ENCODE data around the gene EPB41. TPM values are rescaled to one million over a fixed set of nuclear protein-coding genes. Genes with fewer than 3 reads are reported as not detected.
A peak's percentile ranks its signal among the peaks of the same experiment; 100 is the strongest.
"Not testable (repeated sequence)": the region's sequence is repeated elsewhere in the genome, so short reads cannot be mapped to it uniquely, and the experiment has no call there.

Gene EPB41
- total RNA-seq, 5 donors from 2014 or later (not counting 1 experiment from before 2014, with no cell fraction given), result 199 to 257 (median 241) TPM

- Histone ChIP-seq H3K4me1 (ENCODE audit: control insufficient read depth in 1 of 2, extremely low read depth in 1 of 2, insufficient read depth in 2 of 2, low read length in 2 of 2) (no peaks in the 10 kb centered on the region), H3K4me3 (ENCODE audit: control insufficient read depth in 1 of 2, extremely low read depth in 1 of 2, low read length in 1 of 2) (no peak overlapping the region), H3K9me3 (no peaks in the 10 kb centered on the region), H3K36me3 (ENCODE audit: control insufficient read depth in 2 of 2, extremely low read depth in 1 of 2, insufficient read depth in 1 of 2, low read length in 1 of 2) (peaks cover 10 to 74% of the 10 kb centered on the region in 2 donors), H3K27ac (ENCODE audit: low read length) (no peak overlapping the region), H3K27me3 (replicated peaks in 1 of 2; ENCODE audit: control insufficient read depth in 2 of 2, extremely low read depth in 1 of 2, insufficient read depth in 2 of 2, low read length in 1 of 2) (no peaks in the 10 kb centered on the region)
- Mint-ChIP-seq H3K4me1 (peaks cover 0 to 4% (median 0%) of the 10 kb centered on the region in 3 donors), H3K27ac (no peak overlapping the region), H3K36me3 (peaks cover 46% of the 10 kb centered on the region), H3K4me3 (no peak overlapping the region), H3K27me3 (no peaks in the 10 kb centered on the region), H3K9me3 (no peaks in the 10 kb centered on the region)
- ChIA-PET CTCF (interaction anchor here (0.5 to 5.1 kb wide), 10 partner anchors 13 to 380 kb away, joined by 3 to 92 read pairs (median 4); partner anchors contain the start of gene YTHDF2 (in 1 of the 2)), POLR2A (interaction anchor here (0.5 to 0.6 kb wide), 3 partner anchors 35 to 251 kb away, joined by 4 to 6 read pairs (median 5); no protein-coding TSS in a partner anchor)
- WGBS (ENCODE audit: insufficient coverage), result 100% methylated on average over 2 of the region's 4 CpGs
- DNase-seq (no peak), ATAC-seq (replicated peaks in 1 of 4) (no peak)
Observed at GRCh38 chr1:29032841-29033240, 118.5 kb downstream of the EPB41 start.

DNA sequence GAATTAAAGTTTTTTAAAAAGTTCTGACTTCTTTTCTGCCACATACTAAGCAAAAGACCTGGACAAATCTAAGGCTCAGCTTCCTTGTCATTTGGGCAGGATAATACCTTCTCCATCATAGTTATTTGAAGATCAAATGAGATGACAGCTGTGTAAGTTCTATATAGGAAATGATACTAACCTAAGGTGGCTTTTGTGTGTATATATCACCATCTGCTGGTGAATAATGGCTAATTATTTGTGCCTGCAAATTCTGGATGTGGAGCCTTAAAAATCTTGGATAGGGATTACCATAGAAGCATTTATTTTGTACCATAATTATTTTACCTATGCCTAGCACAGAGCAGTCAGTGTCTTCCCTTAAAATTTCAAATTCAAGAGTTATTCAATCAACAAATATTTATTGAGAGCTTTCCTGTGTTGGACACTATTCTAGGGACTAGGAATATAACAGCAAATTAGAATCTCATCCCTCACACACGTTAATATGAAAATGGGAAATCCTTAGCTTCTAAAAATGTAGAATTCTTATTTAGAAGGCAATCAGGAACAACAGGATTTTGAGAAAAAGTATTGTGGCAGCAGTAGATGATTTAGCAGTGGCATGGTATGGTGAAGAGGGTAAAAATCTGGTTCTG, 119.6 kb downstream of the EPB41 start:
- peaks cover 43% of the 10 kb centered on the region for H3K36me3 Mint-ChIP-seq
- POLR2A ChIA-PET, result interaction anchor here in 1 of 2 donors (0.6 to 0.7 kb wide), 2 partner anchors 9 to 247 kb away, joined by 3 to 5 read pairs; no protein-coding TSS in a partner anchor
- peak in 2 of 35 experiments; percentile 10 to 63 for DNase-seq

DNA sequence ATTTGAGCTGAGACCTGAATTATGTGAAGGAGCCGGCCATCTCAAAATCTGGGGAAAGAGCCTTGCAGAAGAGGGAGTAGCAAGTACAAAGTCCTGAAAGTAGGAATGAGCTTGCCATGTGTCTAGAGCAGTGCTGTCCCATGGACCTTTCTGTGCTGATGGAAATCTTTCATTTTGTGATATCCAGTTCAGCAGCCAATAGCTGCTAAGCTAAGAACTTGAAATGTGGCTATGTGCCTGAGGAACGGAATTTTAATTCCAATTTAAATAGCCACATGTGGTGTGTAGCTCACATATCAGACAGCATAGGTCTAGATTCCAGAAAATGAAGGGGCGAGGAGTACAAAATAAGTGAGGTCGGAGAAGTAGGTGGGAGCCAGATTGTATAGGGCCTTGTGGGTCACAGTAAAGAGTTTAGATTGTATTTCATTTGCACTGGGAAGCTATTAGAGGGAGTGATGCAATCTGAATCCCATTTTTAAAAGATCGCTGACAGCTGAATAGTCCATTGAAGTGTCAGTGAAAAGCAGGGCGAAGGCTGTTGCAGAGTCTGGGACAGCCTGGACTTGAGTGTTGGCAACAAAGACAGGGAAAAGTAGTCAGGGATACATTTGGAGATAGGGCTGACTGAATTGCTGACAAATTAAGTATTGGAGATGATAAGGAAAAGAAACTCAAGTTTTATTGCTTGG, 129.1 kb downstream of the EPB41 start:
- no peaks in the 10 kb centered on the region for H3K4me1 ChIP-seq (ENCODE audit: control insufficient read depth in 1 of 2, extremely low read depth in 1 of 2, insufficient read depth in 2 of 2, low read length in 2 of 2)
- no peaks in the 10 kb centered on the region for H3K27me3 ChIP-seq (replicated peaks in 1 of 2; ENCODE audit: control insufficient read depth in 2 of 2, extremely low read depth in 1 of 2, insufficient read depth in 2 of 2, low read length in 1 of 2)
- no peaks in the 10 kb centered on the region for H3K4me1 Mint-ChIP-seq
- peaks cover 41% of the 10 kb centered on the region for H3K36me3 Mint-ChIP-seq
- POLR2A ChIA-PET, result interaction anchor here (0.6 to 0.7 kb wide), 2 partner anchors 9 to 478 kb away, joined by 3 to 6 read pairs; no protein-coding TSS in a partner anchor
- DNase-seq (no peak), ATAC-seq (replicated peaks in 1 of 4) (no peak)
- WGBS (ENCODE audit: insufficient coverage), result 95% methylated on average over 4 of the region's 6 CpGs
- no peaks in the 10 kb centered on the region for H3K9me3 Mint-ChIP-seq
- no peaks in the 10 kb centered on the region for H3K9me3 ChIP-seq
- CTCF ChIA-PET, result interaction anchor here in 1 of 2 donors (0.6 kb wide), 1 partner anchor 1062 kb away, joined by 7 read pairs; no protein-coding TSS in a partner anchor
- no peak overlapping the region for H3K27ac Mint-ChIP-seq
- no peak overlapping the region for H3K4me3 Mint-ChIP-seq
- H3K36me3 ChIP-seq (ENCODE audit: control insufficient read depth in 2 of 2, extremely low read depth in 1 of 2, insufficient read depth in 1 of 2, low read length in 1 of 2), result peaks cover 16 to 62% of the 10 kb centered on the region in 2 donors
- no peak overlapping the region for H3K27ac ChIP-seq (ENCODE audit: low read length)
- H3K27me3 Mint-ChIP-seq, result no peaks in the 10 kb centered on the region
- H3K4me3 ChIP-seq (ENCODE audit: control insufficient read depth in 1 of 2, extremely low read depth in 1 of 2, low read length in 1 of 2), result no peak overlapping the region

More for the DNA sequence above, 119.6 kb downstream of the EPB41 start:
- Histone ChIP-seq H3K27ac (ENCODE audit: low read length) (no peak overlapping the region), H3K36me3 (ENCODE audit: control insufficient read depth in 2 of 2, extremely low read depth in 1 of 2, insufficient read depth in 1 of 2, low read length in 1 of 2) (peaks cover 10 to 72% of the 10 kb centered on the region in 2 donors), H3K4me1 (ENCODE audit: control insufficient read depth in 1 of 2, extremely low read depth in 1 of 2, insufficient read depth in 2 of 2, low read length in 2 of 2) (no peaks in the 10 kb centered on the region), H3K4me3 (ENCODE audit: control insufficient read depth in 1 of 2, extremely low read depth in 1 of 2, low read length in 1 of 2) (no peak overlapping the region), H3K9me3 (no peaks in the 10 kb centered on the region), H3K27me3 (replicated peaks in 1 of 2; ENCODE audit: control insufficient read depth in 2 of 2, extremely low read depth in 1 of 2, insufficient read depth in 2 of 2, low read length in 1 of 2) (no peaks in the 10 kb centered on the region)
- H3K27me3 Mint-ChIP-seq, result no peaks in the 10 kb centered on the region
- H3K27ac Mint-ChIP-seq, result no peak overlapping the region
- H3K4me3 Mint-ChIP-seq, result no peak overlapping the region
- H3K9me3 Mint-ChIP-seq, result no peaks in the 10 kb centered on the region
- H3K4me1 Mint-ChIP-seq, result peaks cover 0 to 4% (median 0%) of the 10 kb centered on the region in 3 donors
- WGBS (ENCODE audit: insufficient coverage), result no CpG with 5 or more reads among the region's 1 CpG
- peak in 3 of 4 experiments; percentile 41 to 57 (median 44) for ATAC-seq (replicated peaks in 1 of 4)
- CTCF ChIA-PET, result interaction anchor here (0.5 to 5.1 kb wide), 16 partner anchors 9 to 1024 kb away, joined by 3 to 92 read pairs (median 4); partner anchors contain the start of gene SRSF4 (in 1 of the 2)

DNA sequence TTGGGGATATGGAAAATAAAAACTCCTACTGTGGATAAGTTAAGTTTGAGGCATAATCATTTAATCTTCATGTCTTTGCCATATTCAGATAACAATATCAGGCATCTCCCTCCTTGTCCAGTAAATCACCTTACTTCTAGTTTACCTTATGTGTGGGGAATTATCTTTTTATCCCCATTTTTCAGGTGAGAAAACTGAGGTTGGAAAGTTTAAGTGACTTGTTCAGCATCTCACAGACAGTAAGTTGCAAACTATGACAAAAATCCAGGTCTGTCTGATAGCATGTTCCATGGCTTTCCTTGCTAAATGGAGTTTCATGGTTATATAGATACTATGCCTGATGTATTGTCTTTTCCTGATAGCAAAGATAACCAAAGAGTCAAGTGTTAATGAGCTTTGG, 129.6 kb downstream of the EPB41 start:
- Mint-ChIP-seq H3K4me1 (peaks cover 0 to 1% (median 0%) of the 10 kb centered on the region in 3 donors), H3K9me3 (no peaks in the 10 kb centered on the region), H3K27me3 (no peaks in the 10 kb centered on the region), H3K27ac (no peak overlapping the region), H3K36me3 (peaks cover 40% of the 10 kb centered on the region), H3K4me3 (no peak overlapping the region)
- CTCF ChIA-PET, result interaction anchor here in 1 of 2 donors (0.6 kb wide), 1 partner anchor 1062 kb away, joined by 7 read pairs; no protein-coding TSS in a partner anchor
- H3K36me3 ChIP-seq (ENCODE audit: control insufficient read depth in 2 of 2, extremely low read depth in 1 of 2, insufficient read depth in 1 of 2, low read length in 1 of 2), result peaks cover 16 to 64% of the 10 kb centered on the region in 2 donors
- ATAC-seq (replicated peaks in 1 of 4) (no peak), DNase-seq (no peak)
- POLR2A ChIA-PET, result interaction anchor here in 1 of 2 donors (0.5 kb wide), 1 partner anchor 59 kb away, joined by 3 read pairs; no protein-coding TSS in a partner anchor
- no peaks in the 10 kb centered on the region for H3K27me3 ChIP-seq (replicated peaks in 1 of 2; ENCODE audit: control insufficient read depth in 2 of 2, extremely low read depth in 1 of 2, insufficient read depth in 2 of 2, low read length in 1 of 2)
- H3K9me3 ChIP-seq, result no peaks in the 10 kb centered on the region
- H3K27ac ChIP-seq (ENCODE audit: low read length), result no peak overlapping the region
- no peaks in the 10 kb centered on the region for H3K4me1 ChIP-seq (ENCODE audit: control insufficient read depth in 1 of 2, extremely low read depth in 1 of 2, insufficient read depth in 2 of 2, low read length in 2 of 2)
- H3K4me3 ChIP-seq (ENCODE audit: control insufficient read depth in 1 of 2, extremely low read depth in 1 of 2, low read length in 1 of 2), result no peak overlapping the region

DNA sequence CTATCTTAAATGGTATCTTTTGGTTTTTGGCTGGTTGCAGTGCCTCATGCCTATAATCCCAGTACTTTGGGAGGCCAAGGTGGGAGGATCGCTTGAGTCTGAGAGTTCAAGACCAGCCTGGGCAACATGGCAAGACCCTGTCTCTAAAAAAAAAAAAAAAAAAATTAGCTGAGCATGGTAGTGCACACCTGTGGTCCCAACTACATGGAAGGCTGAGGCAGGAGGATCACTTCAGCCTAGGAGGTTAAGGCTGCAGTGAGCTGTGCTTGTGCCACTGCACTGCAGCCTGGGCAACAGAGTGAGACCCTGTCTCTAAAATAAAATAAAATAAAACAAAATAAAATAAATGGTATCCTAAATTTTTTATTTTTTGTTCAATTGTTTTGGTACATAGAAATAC, 131.3 kb downstream of the EPB41 start:
- H3K4me3 ChIP-seq (ENCODE audit: control insufficient read depth in 1 of 2, extremely low read depth in 1 of 2, low read length in 1 of 2); DNase-seq; H3K4me3 Mint-ChIP-seq; H3K27ac Mint-ChIP-seq; POLR2A ChIA-PET; H3K27me3 Mint-ChIP-seq; H3K27me3 ChIP-seq (replicated peaks in 1 of 2; ENCODE audit: control insufficient read depth in 2 of 2, extremely low read depth in 1 of 2, insufficient read depth in 2 of 2, low read length in 1 of 2); ATAC-seq (replicated peaks in 1 of 4); H3K9me3 ChIP-seq; H3K4me1 Mint-ChIP-seq; H3K9me3 Mint-ChIP-seq; CTCF ChIA-PET; H3K4me1 ChIP-seq (ENCODE audit: control insufficient read depth in 1 of 2, extremely low read depth in 1 of 2, insufficient read depth in 2 of 2, low read length in 2 of 2); H3K27ac ChIP-seq (ENCODE audit: low read length): not testable (repeated sequence)
- WGBS (ENCODE audit: insufficient coverage), result 100% methylated on average over 1 of the region's 1 CpG
- H3K36me3 ChIP-seq (ENCODE audit: control insufficient read depth in 2 of 2, extremely low read depth in 1 of 2, insufficient read depth in 1 of 2, low read length in 1 of 2), result peaks cover 2 to 57% of the 10 kb centered on the region in 2 donors
- H3K36me3 Mint-ChIP-seq, result peaks cover 40% of the 10 kb centered on the region

DNA sequence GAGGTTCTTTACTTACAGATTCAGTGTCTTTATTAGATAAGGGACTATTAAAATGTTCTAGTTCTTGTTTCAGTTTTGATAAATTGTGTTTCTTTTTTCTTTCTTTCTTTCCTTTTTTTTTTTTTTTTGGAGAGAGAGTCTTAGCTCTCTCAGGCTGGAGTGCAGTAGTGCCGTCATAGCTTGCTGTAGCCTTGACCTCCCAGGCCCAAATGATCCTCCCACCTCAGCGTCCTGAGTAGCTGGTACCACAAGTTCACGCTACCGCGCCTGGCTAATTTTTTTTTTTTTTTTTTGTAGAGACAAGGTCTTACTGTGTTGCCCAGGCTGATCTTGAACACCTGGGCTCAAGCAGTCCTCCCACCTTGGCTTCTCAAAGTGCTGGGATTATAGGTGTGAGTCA, 132.8 kb downstream of the EPB41 start:
- Histone ChIP-seq H3K27me3 (replicated peaks in 1 of 2; ENCODE audit: control insufficient read depth in 2 of 2, extremely low read depth in 1 of 2, insufficient read depth in 2 of 2, low read length in 1 of 2) (no peaks in the 10 kb centered on the region), H3K9me3 (no peaks in the 10 kb centered on the region), H3K27ac (ENCODE audit: low read length) (no peak overlapping the region), H3K4me1 (ENCODE audit: control insufficient read depth in 1 of 2, extremely low read depth in 1 of 2, insufficient read depth in 2 of 2, low read length in 2 of 2) (no peaks in the 10 kb centered on the region), H3K4me3 (ENCODE audit: control insufficient read depth in 1 of 2, extremely low read depth in 1 of 2, low read length in 1 of 2) (no peak overlapping the region), H3K36me3 (ENCODE audit: control insufficient read depth in 2 of 2, extremely low read depth in 1 of 2, insufficient read depth in 1 of 2, low read length in 1 of 2) (peaks cover 0 to 45% of the 10 kb centered on the region in 2 donors)
- DNase-seq, result no peak
- Mint-ChIP-seq H3K36me3 (peaks cover 32% of the 10 kb centered on the region), H3K27ac (no peak overlapping the region), H3K4me3 (no peak overlapping the region), H3K27me3 (no peaks in the 10 kb centered on the region), H3K9me3 (no peaks in the 10 kb centered on the region), H3K4me1 (peaks cover 0 to 1% (median 0%) of the 10 kb centered on the region in 3 donors)
- WGBS (ENCODE audit: insufficient coverage), result no CpG with 5 or more reads among the region's 5 CpGs
- ATAC-seq (replicated peaks in 1 of 4), result no peak
- CTCF ChIA-PET, result no interaction called here
- POLR2A ChIA-PET, result no interaction called here
